Measurements from ENCODE around the gene RAB17. TPM values are rescaled to one million over a fixed set of nuclear protein-coding genes. Genes with fewer than 3 reads are reported as not detected.

RAB17 gene
- total and polyA plus RNA-seq, 2 of the 4 experiments (the other 2 are of a cell fraction): 0.41 TPM; not detected in 1

DNA sequence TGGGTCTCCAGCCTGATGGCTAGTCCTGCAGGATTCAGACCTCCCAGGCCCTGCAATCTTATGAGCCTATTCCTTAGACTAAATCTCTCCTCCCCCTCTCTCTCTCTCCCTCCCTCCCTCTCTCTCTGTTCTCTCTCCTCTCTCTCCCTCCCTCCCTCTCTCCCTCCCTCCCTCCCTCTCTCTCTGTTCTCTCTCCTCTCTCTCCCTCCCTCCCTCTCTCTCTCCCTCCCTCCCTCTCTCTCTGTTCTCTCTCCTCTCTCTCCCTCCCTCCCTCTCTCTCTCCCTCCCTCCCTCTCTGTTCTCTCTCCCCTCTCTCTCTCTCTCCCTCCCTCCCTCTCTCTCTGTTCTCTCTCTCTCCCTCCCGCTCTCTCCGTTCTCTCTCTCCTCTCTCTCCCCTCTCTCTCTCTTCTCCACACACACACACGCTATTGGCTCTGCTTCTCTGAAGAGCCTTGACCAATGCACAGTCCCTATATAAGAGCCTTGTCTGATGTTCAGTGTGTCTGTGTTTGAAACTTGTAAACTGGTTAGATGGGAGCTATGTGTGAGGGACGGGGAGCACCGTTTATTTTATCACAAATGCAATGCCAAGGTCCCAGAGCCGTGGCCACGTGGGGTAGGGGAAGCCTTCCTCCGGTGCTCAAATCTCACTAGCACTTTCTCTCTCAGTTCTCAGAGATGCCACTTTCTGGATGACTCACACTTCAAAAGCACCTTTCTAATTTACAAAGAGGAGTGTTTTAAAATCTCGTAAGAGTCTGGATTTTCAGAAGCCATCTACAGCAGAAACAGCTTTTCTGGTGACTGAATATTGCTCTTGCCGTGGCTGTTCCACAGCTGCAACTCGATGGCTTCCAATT is 33.5 kb downstream of the RAB17 start:
- Histone ChIP-seq H3K9me3 (ENCODE audit: control insufficient read depth, insufficient read depth, low read length) (peaks cover 6% of the 10 kb centered on the region), H3K4ac (ENCODE audit: low read depth, low read length) (no peak overlapping the region), H2AFZ (replicated peaks; ENCODE audit: low read length, poor library complexity) (no peak overlapping the region), H3K14ac (replicated peaks; ENCODE audit: low read depth, low read length) (no peak overlapping the region), H2AK9ac (replicated peaks; ENCODE audit: low read depth, low read length, poor library complexity) (no peak overlapping the region), H3K23ac (ENCODE audit: low read depth, low read length) (no peak overlapping the region), H3K9me1 (ENCODE audit: insufficient read depth, low read length) (0 out of 2 replicates have a peak, but pooled peaks cover 6% of the 10 kb centered on the region), H2BK5ac (ENCODE audit: low read depth, low read length, poor library complexity, severe bottlenecking) (no peak overlapping the region), H3K4me3 (ENCODE audit: insufficient read depth, low read depth, low read length) (no peak overlapping the region), H2AK5ac (ENCODE audit: low read depth, low read length) (no peak overlapping the region), H2BK120ac (ENCODE audit: low read depth, low read length) (no peak overlapping the region), H2BK15ac (ENCODE audit: low read depth, low read length) (no peak overlapping the region), H3K18ac (ENCODE audit: low read depth, low read length) (no peak overlapping the region), H4K91ac (ENCODE audit: insufficient read depth, low read depth, low read length) (no peak overlapping the region), H3K9ac (ENCODE audit: low read depth, low read length) (no peak overlapping the region), H3K79me1 (ENCODE audit: low read depth in 1 of 2, low read length in 2 of 2) (no peaks in the 10 kb centered on the region), H3K36me3 (ENCODE audit: control insufficient read depth, insufficient read depth, low read length) (peaks cover 6% of the 10 kb centered on the region), H3K27ac (ENCODE audit: insufficient read depth, low read length) (no peak overlapping the region), H4K5ac (ENCODE audit: low read depth, low read length) (no peak overlapping the region), H4K8ac (ENCODE audit: low read depth in 2 of 2, low read length in 2 of 2) (no peak overlapping the region), H4K20me1 (ENCODE audit: insufficient read depth, low read length) (0 out of 2 replicates have a peak, but pooled peaks cover 9% of the 10 kb centered on the region), H3K27me3 (ENCODE audit: control insufficient read depth, insufficient read depth, low read length) (no peaks in the 10 kb centered on the region), H3K4me2 (ENCODE audit: low read depth, low read length) (peak overlapping the region; percentile 30; the same call in 1 of the 2 replicates), H2BK20ac (ENCODE audit: low read depth, low read length) (no peak overlapping the region), H3K4me1 (ENCODE audit: control insufficient read depth, insufficient read depth, low read length) (peaks cover 9% of the 10 kb centered on the region; the same call in 1 of the 2 replicates), H3K56ac (ENCODE audit: extremely low read depth, insufficient read depth, low read length) (no peak overlapping the region)
- POLR2A ChIA-PET (ENCODE audit: unreplicated experiment): no interaction called here
- peak; percentile 57 for ATAC-seq (ENCODE audit: low read depth)
- CTCF ChIA-PET: interaction anchor here (1.0 to 1.5 kb wide), 2 partner anchors 44 to 86 kb away, joined by 4 to 7 read pairs; no protein-coding TSS in a partner anchor
- DNase-seq: peak; percentile 12
- no TSS peak for BruUV-seq (replicated peaks)
- WGBS, 2 experiments (ENCODE audit: extremely low coverage in 2 of 2, insufficient read length in 1 of 2): 20% methylated on average over 1 of the region's 11 CpGs; no CpG with 5 or more reads in 1 of the 2 experiments
- dilution Hi-C loops (cut with HindIII; ENCODE audit: low sequenced_read_pairs, unreplicated experiment): no loop called here
- TF ChIP-seq, protein P1, sequence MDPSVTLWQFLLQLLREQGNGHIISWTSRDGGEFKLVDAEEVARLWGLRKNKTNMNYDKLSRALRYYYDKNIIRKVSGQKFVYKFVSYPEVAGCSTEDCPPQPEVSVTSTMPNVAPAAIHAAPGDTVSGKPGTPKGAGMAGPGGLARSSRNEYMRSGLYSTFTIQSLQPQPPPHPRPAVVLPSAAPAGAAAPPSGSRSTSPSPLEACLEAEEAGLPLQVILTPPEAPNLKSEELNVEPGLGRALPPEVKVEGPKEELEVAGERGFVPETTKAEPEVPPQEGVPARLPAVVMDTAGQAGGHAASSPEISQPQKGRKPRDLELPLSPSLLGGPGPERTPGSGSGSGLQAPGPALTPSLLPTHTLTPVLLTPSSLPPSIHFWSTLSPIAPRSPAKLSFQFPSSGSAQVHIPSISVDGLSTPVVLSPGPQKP (IDR thresholded peaks at IDR 0.05; ENCODE audit: borderline replicate concordance, low read depth, low read length): no peak
- peak; percentile 17; the same call in 1 of the 2 replicates for TF ChIP-seq MAZ (IDR thresholded peaks at IDR 0.05; ENCODE audit: borderline replicate concordance, low read depth, low read length)
- peak; percentile 65 for TF ChIP-seq USF2 (IDR thresholded peaks at IDR 0.05; ENCODE audit: low read depth, low read length)
- in situ Hi-C loops (cut with MboI; ENCODE audit: low sequenced_read_pairs): loop anchor here (25.0 kb wide), 2 partner anchors 1045 to 1220 kb away; a partner anchor contains a TSS
- intact Hi-C loops (cut with micrococcal nuclease): no loop called here

All from IMR-90 (cell line).